GM12878 (cell line): ENCODE results near the gene MMP15. TPM values are rescaled to one million over a fixed set of nuclear protein-coding genes. Genes with fewer than 3 reads are reported as not detected.

Experiments
- ATAC-seq: fragments of 200-7000 bp; cut with Tn5 transposase; 3 replicates; pipeline ENCODE4 v1.9.1; 2020; ENCODE audit warnings: mild to moderate bottlenecking, moderate library complexity
- BruUV-seq: library from RNA; stranded (reverse); fragments of 400-500 nt; replicated peaks from 2 replicates; lab custom pipeline; 2021; lab: Mats Ljungman, UMichigan
- CTCF ChIA-PET: fragments of 300-600 bp; sonication (Branson Sonifier 250); formaldehyde crosslinking; extraction: SDS; loops from one replicate; lab custom pipeline; 2021; ENCODE audit warnings: inconsistent platforms; lab: Yijun Ruan, JAX
- POLR2A ChIA-PET: fragments of 350-600 bp; formaldehyde crosslinking; extraction: SDS; loops from one replicate; lab custom pipeline; 2021; ENCODE audit warnings: inconsistent platforms; lab: Charles Lee
- RAD21 ChIA-PET: fragments of 300-600 bp; sonication (Branson Sonifier 250); formaldehyde crosslinking; loops from one replicate; lab custom pipeline; 2023; ENCODE audit warnings: antibody characterized with exemption; ENCODE audit not compliant: unreplicated experiment; lab: Charles Lee
- SMC1A ChIA-PET: fragments of 300-600 bp; sonication (Branson Sonifier 250); formaldehyde crosslinking; loops from one replicate; lab custom pipeline; 2023; ENCODE audit not compliant: unreplicated experiment, uncharacterized antibody; lab: Charles Lee
- DNase-seq: peaks from one replicate; pipeline ENCODE4 v3.0.0-alpha.2; 2011; ENCODE audit warnings: low read depth, low spot score
- FAIRE-seq: peaks from 3 replicates; lab custom pipeline; 2011; peaks lifted over from hg19 to GRCh38; lab: Jason Lieb, UNC
- H2AFZ ChIP-seq: 2 replicates; pipeline ENCODE4 v1.6.0; 2011; ENCODE audit warnings: low read depth, low read length, control low read depth; ENCODE audit not compliant: control insufficient read depth
- H3K27ac ChIP-seq: 2 replicates; pipeline ENCODE4 v1.5.1; 2011; ENCODE audit warnings: control low read depth; ENCODE audit not compliant: control insufficient read depth, insufficient read depth
- H3K27me3 ChIP-seq, 2 experiments: replicated peaks in 1 of 2; 2 replicates each; pipeline versions ENCODE4 v1.6.0 to v1.6.1; 2011; ENCODE audit warnings: low read length in 1 of 2; ENCODE audit not compliant: control insufficient read depth in 2 of 2, insufficient read depth in 2 of 2
- H3K36me3 ChIP-seq, 2 experiments: 2 replicates each; pipeline ENCODE4 v1.5.1; 2011; ENCODE audit warnings: low read length in 1 of 2; ENCODE audit not compliant: control insufficient read depth in 2 of 2, insufficient read depth in 2 of 2
- H3K4me1 ChIP-seq: 2 replicates; pipeline ENCODE4 v1.6.1; 2011; ENCODE audit warnings: mild to moderate bottlenecking, low read length, moderate library complexity, mixed read lengths; ENCODE audit not compliant: control insufficient read depth, insufficient read depth
- H3K4me2 ChIP-seq: 2 replicates; pipeline ENCODE4 v1.6.0; 2011; ENCODE audit warnings: control low read depth; ENCODE audit not compliant: control insufficient read depth, insufficient read depth
- H3K4me3 ChIP-seq: fragments of 200-600 bp; sonication (generic); 2 replicates; pipeline ENCODE4 v1.5.1; 2016
- H3K79me2 ChIP-seq: 2 replicates; pipeline ENCODE4 v1.6.0; 2011; ENCODE audit warnings: low read length; ENCODE audit not compliant: control insufficient read depth, insufficient read depth
- H3K9ac ChIP-seq: 2 replicates; pipeline ENCODE4 v1.8.0; 2011; ENCODE audit warnings: low read length, control low read depth, mixed read lengths; ENCODE audit not compliant: control insufficient read depth, insufficient read depth
- H3K9me3 ChIP-seq: replicated peaks from 3 replicates; pipeline ENCODE4 v1.5.1; 2011; ENCODE audit warnings: mild to moderate bottlenecking, low read length; ENCODE audit not compliant: control insufficient read depth, insufficient read depth
- H4K20me1 ChIP-seq: 2 replicates; pipeline ENCODE4 v1.6.0; 2011; ENCODE audit not compliant: control insufficient read depth, insufficient read depth
- BCL11A ChIP-seq: IDR thresholded peaks from 2 replicates; pipeline ENCODE4 v1.6.1; 2011; ENCODE audit warnings: low read depth, low read length
- BHLHE40 ChIP-seq, 2 experiments: fragments of 450-650 bp in 1 of 2; IDR thresholded peaks; 2 replicates each; pipeline ENCODE4 v1.6.1; 2011 to 2017; ENCODE audit warnings: low read depth in 2 of 2, borderline replicate concordance in 1 of 2, improper control_type of control experiment in 1 of 2, low read length in 1 of 2, mild to moderate bottlenecking in 1 of 2
- GABPA ChIP-seq: IDR thresholded peaks from 2 replicates; pipeline ENCODE4 v1.6.1; 2014; ENCODE audit warnings: antibody characterized with exemption, low read depth, mild to moderate bottlenecking, inconsistent platforms
- NFYA ChIP-seq: IDR thresholded peaks from 2 replicates; pipeline ENCODE4 v1.6.1; 2011; ENCODE audit warnings: low read depth, mild to moderate bottlenecking, low read length, improper control_type of control experiment, borderline replicate concordance
- PML ChIP-seq: IDR thresholded peaks from 2 replicates; pipeline ENCODE4 v1.6.1; 2012; ENCODE audit warnings: low read length, inconsistent platforms
- WRNIP1 ChIP-seq: IDR thresholded peaks from 2 replicates; pipeline ENCODE4 v1.6.1; 2011; ENCODE audit warnings: low read depth, low read length, improper control_type of control experiment, borderline replicate concordance
- ZSCAN29 ChIP-seq: fragments of 450-650 bp; IDR thresholded peaks from 2 replicates; pipeline ENCODE4 v1.6.1; 2017; ENCODE audit warnings: mild to moderate bottlenecking, moderate library complexity
- ZZZ3 ChIP-seq: IDR thresholded peaks from 2 replicates; pipeline ENCODE4 v1.6.1; 2011; ENCODE audit warnings: low read depth; ENCODE audit not compliant: control insufficient read depth, insufficient read length
- WGBS: methylation state at CpG from one replicate; pipeline ENCODE4 v1.1.6; 2016; ENCODE audit warnings: low lambda C conversion rate; ENCODE audit not compliant: insufficient replicate concordance, insufficient coverage; ENCODE audit errors: missing lambda C conversion rate; 5-methylcytosine and 5-hydroxymethylcytosine counted together
- in situ Hi-C: fragments of 300-500 bp; cut with MboI; formaldehyde crosslinking; loops from 9 replicates; pipeline ENCODE4 v1.14.3; 2018; ENCODE audit warnings: mixed read lengths
- intact Hi-C: fragments of 100-400 bp; cut with micrococcal nuclease; formaldehyde crosslinking; loops from one replicate; pipeline ENCODE4 v1.14.2; 2022; ENCODE audit not compliant: unreplicated experiment
- polyA plus RNA-seq, 11 experiments: library from polyadenylated mRNA; depleted of rRNA in 4 of 11; unstranded in 6 of 11; stranded (reverse) in 5 of 11; fragments of >200 nt; fragmentation: Nextera tagmentation in 4 of 11; fragmentation: Illumina TruSeq in 1 of 11; extraction: Ambion mirVana in 4 of 11; extraction: Trizol in 1 of 11; gene quantifications; 1 replicate in 1 of 11; 2 replicates in 10 of 11; pipeline versions ENCODE4 v1.2.1 to v1.2.3, GENCODE V29; 2011 to 2016; ENCODE audit warnings: inconsistent platforms in 2 of 11, missing spikeins in 2 of 11, low read depth in 1 of 11
- total RNA-seq, 4 experiments: library from RNA; depleted of rRNA in 3 of 4; stranded (reverse); fragments of >200 nt in 3 of 4; fragmentation: Illumina TruSeq in 1 of 4; extraction: Trizol in 1 of 4; gene quantifications; 2 replicates each; pipeline versions ENCODE4 v1.2.1 to v1.2.3, GENCODE V29; 2013 to 2021
- TF ChIP-seq, protein P1 (sequence below): fragments of 450-650 bp; IDR thresholded peaks from 2 replicates; pipeline ENCODE4 v1.6.1; 2017; ENCODE audit warnings: low read depth, mild to moderate bottlenecking, moderate library complexity
- TF ChIP-seq, protein P2 (sequence below): fragments of 150-350 bp; IDR thresholded peaks from 2 replicates; pipeline ENCODE4 v1.6.1; 2014; ENCODE audit warnings: mild to moderate bottlenecking, low read depth, low read length
- TF ChIP-seq, protein P3 (sequence below): IDR thresholded peaks from 2 replicates; pipeline ENCODE4 v1.6.1; 2011; ENCODE audit warnings: low read depth, mild to moderate bottlenecking, low read length, moderate library complexity, borderline replicate concordance; ENCODE audit errors: extremely low read depth

Gene MMP15
- total and polyA plus RNA-seq, 10 of the 15 experiments (the other 5 are each of a cell fraction or from before 2014, with no cell fraction given): 0.08 to 0.56 (median 0.10) TPM; not detected in 7

DNA sequence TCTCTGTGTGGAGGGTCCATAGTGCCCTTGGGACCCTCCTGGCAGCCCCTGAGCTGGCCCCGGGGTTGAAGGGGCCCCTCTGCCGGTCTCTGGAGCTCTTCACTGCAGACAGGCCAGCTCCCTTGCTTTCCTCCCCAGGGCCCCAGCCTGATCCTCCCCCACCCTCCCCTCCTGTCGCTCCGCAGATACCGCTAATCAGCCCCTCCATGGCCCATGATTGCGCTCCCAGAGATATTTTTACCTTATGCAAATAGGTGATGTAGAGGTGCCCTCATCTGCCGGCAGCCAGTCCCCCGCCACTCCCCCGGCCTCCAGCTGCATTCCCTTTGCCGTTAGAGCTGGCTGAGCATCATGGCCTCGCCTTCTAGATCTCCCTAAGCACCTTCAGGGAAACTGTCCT is 9.2 kb downstream of the MMP15 start (continued):
- TF ChIP-seq BHLHE40 (IDR thresholded peaks at IDR 0.05; ENCODE audit: borderline replicate concordance in 1 of 2, low read depth in 2 of 2, low read length in 1 of 2) (no peak), PML (no peak), BCL11A (no peak), GABPA (no peak), NFYA (no peak), WRNIP1 (no peak)
- TF ChIP-seq, all 136 proteins: peak for 0

DNA sequence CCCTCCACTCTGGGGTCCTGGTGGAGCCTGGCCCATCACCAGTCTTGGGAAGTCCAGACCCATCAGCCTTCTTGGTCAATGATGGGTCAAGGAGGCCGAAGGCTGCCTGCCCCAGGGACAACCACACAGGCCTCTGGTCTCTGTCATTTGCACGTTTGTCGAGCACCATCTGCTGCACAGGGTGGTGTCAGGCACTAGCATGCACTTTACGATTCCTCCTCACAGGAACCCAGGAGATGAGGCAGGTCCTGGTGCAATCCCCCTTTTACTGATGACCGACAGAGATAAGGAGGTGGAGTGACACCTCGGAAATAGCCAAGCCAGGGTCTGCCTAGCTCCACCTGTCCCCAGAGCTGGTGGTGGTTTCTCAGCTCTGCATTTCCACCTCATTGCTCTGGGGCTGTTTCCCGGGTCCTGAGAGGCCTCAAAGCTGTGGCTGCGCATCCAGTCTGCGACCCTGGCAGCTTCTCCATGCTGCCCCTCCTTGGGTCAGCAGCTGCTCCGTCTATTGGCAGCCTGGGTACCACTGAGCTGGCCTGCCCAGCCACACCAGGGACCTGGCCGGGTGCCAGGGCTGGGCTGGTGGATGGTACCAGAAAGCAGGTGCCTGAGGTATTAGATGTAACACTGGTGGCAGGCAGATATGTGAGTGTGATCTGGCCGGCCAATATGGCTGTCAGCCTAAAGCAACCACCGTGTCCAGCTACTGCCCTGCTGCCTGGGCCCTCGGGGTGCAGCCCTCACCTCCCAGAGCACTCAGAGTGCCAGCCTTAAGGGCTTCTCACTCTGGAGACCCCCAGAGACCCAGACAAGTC is 10.0 kb downstream of the MMP15 start:
- Histone ChIP-seq H4K20me1 (no peaks in the 10 kb centered on the region), H3K27me3 (no peaks in the 10 kb centered on the region; a peak in 1 of 4 replicates), H3K9me3 (no peaks in the 10 kb centered on the region), H3K4me1 (no peaks in the 10 kb centered on the region)
- intact Hi-C loops: no loop called here
- ATAC-seq: no peak
- FAIRE-seq: no peak
- SMC1A ChIA-PET: interaction anchor here (0.8 kb wide), 1 partner anchor 28 kb away, joined by 4 read pairs; no protein-coding TSS in a partner anchor
- TF ChIP-seq, protein P1, sequence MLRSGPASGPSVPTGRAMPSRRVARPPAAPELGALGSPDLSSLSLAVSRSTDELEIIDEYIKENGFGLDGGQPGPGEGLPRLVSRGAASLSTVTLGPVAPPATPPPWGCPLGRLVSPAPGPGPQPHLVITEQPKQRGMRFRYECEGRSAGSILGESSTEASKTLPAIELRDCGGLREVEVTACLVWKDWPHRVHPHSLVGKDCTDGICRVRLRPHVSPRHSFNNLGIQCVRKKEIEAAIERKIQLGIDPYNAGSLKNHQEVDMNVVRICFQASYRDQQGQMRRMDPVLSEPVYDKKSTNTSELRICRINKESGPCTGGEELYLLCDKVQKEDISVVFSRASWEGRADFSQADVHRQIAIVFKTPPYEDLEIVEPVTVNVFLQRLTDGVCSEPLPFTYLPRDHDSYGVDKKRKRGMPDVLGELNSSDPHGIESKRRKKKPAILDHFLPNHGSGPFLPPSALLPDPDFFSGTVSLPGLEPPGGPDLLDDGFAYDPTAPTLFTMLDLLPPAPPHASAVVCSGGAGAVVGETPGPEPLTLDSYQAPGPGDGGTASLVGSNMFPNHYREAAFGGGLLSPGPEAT: no peak
- TF ChIP-seq ZZZ3 (no peak), ZSCAN29 (no peak)
- TF ChIP-seq, protein P2, sequence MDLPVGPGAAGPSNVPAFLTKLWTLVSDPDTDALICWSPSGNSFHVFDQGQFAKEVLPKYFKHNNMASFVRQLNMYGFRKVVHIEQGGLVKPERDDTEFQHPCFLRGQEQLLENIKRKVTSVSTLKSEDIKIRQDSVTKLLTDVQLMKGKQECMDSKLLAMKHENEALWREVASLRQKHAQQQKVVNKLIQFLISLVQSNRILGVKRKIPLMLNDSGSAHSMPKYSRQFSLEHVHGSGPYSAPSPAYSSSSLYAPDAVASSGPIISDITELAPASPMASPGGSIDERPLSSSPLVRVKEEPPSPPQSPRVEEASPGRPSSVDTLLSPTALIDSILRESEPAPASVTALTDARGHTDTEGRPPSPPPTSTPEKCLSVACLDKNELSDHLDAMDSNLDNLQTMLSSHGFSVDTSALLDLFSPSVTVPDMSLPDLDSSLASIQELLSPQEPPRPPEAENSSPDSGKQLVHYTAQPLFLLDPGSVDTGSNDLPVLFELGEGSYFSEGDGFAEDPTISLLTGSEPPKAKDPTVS: no peak
- TF ChIP-seq, protein P3, sequence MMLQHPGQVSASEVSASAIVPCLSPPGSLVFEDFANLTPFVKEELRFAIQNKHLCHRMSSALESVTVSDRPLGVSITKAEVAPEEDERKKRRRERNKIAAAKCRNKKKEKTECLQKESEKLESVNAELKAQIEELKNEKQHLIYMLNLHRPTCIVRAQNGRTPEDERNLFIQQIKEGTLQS: no peak
- TF ChIP-seq, all 136 proteins: peak for 0
- DNase-seq: no peak
- no peak overlapping the region for H3K4me3 ChIP-seq
- no TSS peak for BruUV-seq
- POLR2A ChIA-PET: no interaction called here
- no peaks in the 10 kb centered on the region for H3K79me2 ChIP-seq
- H3K36me3 ChIP-seq: no peaks in the 10 kb centered on the region
- no peak overlapping the region for H3K9ac ChIP-seq
- CTCF ChIA-PET: no interaction called here
- RAD21 ChIA-PET: interaction anchor here (1.5 kb wide), 1 partner anchor 91 kb away, joined by 4 read pairs; no protein-coding TSS in a partner anchor
- no peak overlapping the region for H3K4me2 ChIP-seq
- no peak overlapping the region for H3K27ac ChIP-seq
- in situ Hi-C loops: no loop called here
- WGBS: 13% methylated on average over 14 of the region's 14 CpGs
- H2AFZ ChIP-seq: no peak overlapping the region
